Esophagus squamous epithelium (tissue), 5 donors: ENCODE data around the gene FNIP2. TPM values are rescaled to one million over a fixed set of nuclear protein-coding genes. Genes with fewer than 3 reads are reported as not detected.

Experiments
- DNase-seq: peaks from one replicate; lab custom pipeline; 2025; lab: John Stamatoyannopoulos, UW
- H3K27ac ChIP-seq, 4 donors: fragments of 200-600 bp; sonication (generic); one replicate each; pipeline ENCODE4 v1.5.1; 2016 to 2019; ENCODE audit warnings: mild to moderate bottlenecking in 1 of 4
- H3K27me3 ChIP-seq, 4 donors: fragments of 200-600 bp; sonication (generic); 1 replicate in 3 of 4; 2 replicates in 1 of 4; pipeline versions ENCODE4 v1.5.1 to v1.6.0; 2017 to 2021; ENCODE audit warnings: antibody characterized with exemption in 1 of 4
- H3K36me3 ChIP-seq, 3 donors: fragments of 200-600 bp; sonication (generic); one replicate each; pipeline ENCODE4 v1.5.1; 2016 to 2019
- H3K4me1 ChIP-seq, 3 donors: fragments of 200-600 bp; sonication (generic); one replicate each; pipeline ENCODE4 v1.5.1; 2017 to 2019
- H3K4me3 ChIP-seq, 4 donors: fragments of 200-600 bp; sonication (generic); 1 replicate in 3 of 4; 2 replicates in 1 of 4; pipeline ENCODE4 v1.5.1; 2016 to 2019; ENCODE audit warnings: mild to moderate bottlenecking in 2 of 4, moderate library complexity in 1 of 4
- H3K9me3 ChIP-seq, 3 donors: fragments of 200-600 bp; sonication (generic); one replicate each; pipeline ENCODE4 v1.5.1; 2016 to 2019
- CTCF ChIP-seq, 6 experiments: fragments of 450-650 bp in 4 of 6; fragments of 200-600 bp in 2 of 6; sonication (generic) in 2 of 6; IDR thresholded peaks; one replicate each; pipeline ENCODE4 v1.5.1; 2016 to 2019; ENCODE audit warnings: antibody characterized with exemption in 6 of 6, mild to moderate bottlenecking in 4 of 6, moderate library complexity in 4 of 6
- POLR2A ChIP-seq, 4 donors: fragments of 450-650 bp; IDR thresholded peaks; one replicate each; pipeline ENCODE4 v1.6.1; 2017; ENCODE audit warnings: antibody characterized with exemption in 4 of 4, mild to moderate bottlenecking in 4 of 4, moderate library complexity in 3 of 4
- WGBS, 2 donors: methylation state at CpG; one replicate each; pipeline ENCODE4 v1.1.5; 2018; 5-methylcytosine and 5-hydroxymethylcytosine counted together
- intact Hi-C: fragments of 100-400 bp; cut with DNase I; formaldehyde crosslinking; loops from one replicate; pipeline ENCODE4 v1.15.0; 2022
- total RNA-seq, 4 donors: library from RNA; depleted of rRNA; stranded (reverse); fragments of >200 nt; gene quantifications; one replicate each; pipeline ENCODE4 v1.1.0, GENCODE V29; 2016
- donor health status: DM: yes; HTN: yes; CAD: no.

The FNIP2 gene
- total RNA-seq, 4 donors from 2014 or later: 6.0 to 28.8 (median 12.4) TPM

- 69 to 84% methylated on average over 6 to 7 of the region's 8 CpGs for WGBS, 2 donors
- Histone ChIP-seq H3K4me3 (no peak overlapping the region), H3K4me1 (peaks cover 0 to 14% (median 0%) of the 10 kb centered on the region in 3 donors), H3K27ac (peak overlapping the region in 1 of 4 donors; percentile 10), H3K36me3 (peaks cover 0 to 53% (median 4%) of the 10 kb centered on the region in 3 donors), H3K27me3 (no peaks in the 10 kb centered on the region), H3K9me3 (no peaks in the 10 kb centered on the region)
- DNase-seq: no peak
- TF ChIP-seq POLR2A (IDR thresholded peaks at IDR 0.05): no peak
- TF ChIP-seq CTCF (IDR thresholded peaks at IDR 0.05): no peak
- intact Hi-C loops: no loop called here
These were observed 102.0 kb downstream of the FNIP2 start for GRCh38 chr4:158870626-158871334.

- WGBS, 2 donors: 41% methylated on average over 3 of the region's 3 CpGs
- peaks cover 0 to 14% (median 0%) of the 10 kb centered on the region in 3 donors for H3K4me1 ChIP-seq
- H3K27ac ChIP-seq: no peak overlapping the region
- no peak overlapping the region for H3K4me3 ChIP-seq
- intact Hi-C loops: no loop called here
- TF ChIP-seq CTCF (IDR thresholded peaks at IDR 0.05) (no peak), POLR2A (IDR thresholded peaks at IDR 0.05) (no peak)
- H3K36me3 ChIP-seq: peaks cover 0 to 58% (median 4%) of the 10 kb centered on the region in 3 donors
- no peaks in the 10 kb centered on the region for H3K9me3 ChIP-seq
- H3K27me3 ChIP-seq: no peaks in the 10 kb centered on the region
- no peak for DNase-seq
These were observed 102.5 kb downstream of the FNIP2 start for GRCh38 chr4:158871335-158871724.

GRCh38 chr4:158873795-158874401 is 105.1 kb downstream of the FNIP2 start:
- no peak for TF ChIP-seq CTCF (IDR thresholded peaks at IDR 0.05)
- TF ChIP-seq POLR2A (IDR thresholded peaks at IDR 0.05): no peak
- Histone ChIP-seq H3K4me3 (no peak overlapping the region), H3K27me3 (no peaks in the 10 kb centered on the region), H3K4me1 (peaks cover 0 to 14% (median 0%) of the 10 kb centered on the region in 3 donors), H3K36me3 (peaks cover 0 to 59% (median 0%) of the 10 kb centered on the region in 3 donors), H3K9me3 (no peaks in the 10 kb centered on the region), H3K27ac (no peak overlapping the region)
- no peak for DNase-seq
- 66 to 67% methylated on average over 4 of the region's 4 CpGs for WGBS, 2 donors
- intact Hi-C loops: no loop called here

- Histone ChIP-seq H3K4me1 (peaks cover 0 to 14% (median 0%) of the 10 kb centered on the region in 3 donors), H3K36me3 (peaks cover 0 to 56% (median 0%) of the 10 kb centered on the region in 3 donors), H3K4me3 (no peak overlapping the region), H3K27ac (no peak overlapping the region), H3K27me3 (no peaks in the 10 kb centered on the region), H3K9me3 (no peaks in the 10 kb centered on the region)
- WGBS, 2 donors: 91 to 93% methylated on average over 4 of the region's 4 CpGs
- TF ChIP-seq POLR2A (IDR thresholded peaks at IDR 0.05) (no peak), CTCF (IDR thresholded peaks at IDR 0.05) (no peak)
- no peak for DNase-seq
- intact Hi-C loops: no loop called here
These were observed 106.2 kb downstream of the FNIP2 start for GRCh38 chr4:158875026-158875425.

- intact Hi-C loops: no loop called here
- TF ChIP-seq POLR2A (IDR thresholded peaks at IDR 0.05) (no peak), CTCF (IDR thresholded peaks at IDR 0.05) (no peak)
- H3K27ac ChIP-seq: no peak overlapping the region
- H3K36me3 ChIP-seq: peaks cover 0 to 51% (median 0%) of the 10 kb centered on the region in 3 donors
- no peaks in the 10 kb centered on the region for H3K27me3 ChIP-seq
- 69 to 93% methylated on average over 1 of the region's 1 CpG for WGBS, 2 donors
- H3K4me3 ChIP-seq: no peak overlapping the region
- peaks cover 0 to 14% (median 0%) of the 10 kb centered on the region in 3 donors for H3K4me1 ChIP-seq
- no peak for DNase-seq
- H3K9me3 ChIP-seq: no peaks in the 10 kb centered on the region
These were observed 106.6 kb downstream of the FNIP2 start for GRCh38 chr4:158875455-158875854.
